Vagina (tissue), 2 donors: ENCODE results near the gene CCSER1.

Experiments used
- POLR2A ChIP-seq, 2 donors: fragments of 450-650 bp; IDR thresholded peaks; one replicate each; pipeline ENCODE4 v1.6.1; 2017; ENCODE audit warnings: antibody characterized with exemption in 2 of 2, mild to moderate bottlenecking in 2 of 2, moderate library complexity in 2 of 2
- POLR2AphosphoS5 ChIP-seq, 2 donors: sonication (generic); formaldehyde crosslinking; IDR thresholded peaks; one replicate each; pipeline ENCODE4 v1.9.0; 2017; ENCODE audit warnings: antibody characterized with exemption in 2 of 2, mild to moderate bottlenecking in 2 of 2, low read depth in 1 of 2; ENCODE audit not compliant: insufficient read depth in 1 of 2

- TF ChIP-seq POLR2A (IDR thresholded peaks at IDR 0.05) (no peak), POLR2AphosphoS5 (IDR thresholded peaks at IDR 0.05; ENCODE audit: insufficient read depth in 1 of 2, low read depth in 1 of 2) (no peak)
Measured at GRCh38 chr4:90715242-90715641, 588.0 kb downstream of the CCSER1 start.
